IPS-NIHi11 (cell line): ENCODE measurements around the gene TPSG1.
"Not testable (repeated sequence)": the region's sequence is repeated elsewhere in the genome, so short reads cannot be mapped to it uniquely, and the experiment has no call there.

Source experiments
- DNase-seq: peaks from one replicate; pipeline ENCODE4 v3.0.0; 2012; ENCODE audit warnings: mixed read lengths, low spot score

Gene TPSG1

DNA sequence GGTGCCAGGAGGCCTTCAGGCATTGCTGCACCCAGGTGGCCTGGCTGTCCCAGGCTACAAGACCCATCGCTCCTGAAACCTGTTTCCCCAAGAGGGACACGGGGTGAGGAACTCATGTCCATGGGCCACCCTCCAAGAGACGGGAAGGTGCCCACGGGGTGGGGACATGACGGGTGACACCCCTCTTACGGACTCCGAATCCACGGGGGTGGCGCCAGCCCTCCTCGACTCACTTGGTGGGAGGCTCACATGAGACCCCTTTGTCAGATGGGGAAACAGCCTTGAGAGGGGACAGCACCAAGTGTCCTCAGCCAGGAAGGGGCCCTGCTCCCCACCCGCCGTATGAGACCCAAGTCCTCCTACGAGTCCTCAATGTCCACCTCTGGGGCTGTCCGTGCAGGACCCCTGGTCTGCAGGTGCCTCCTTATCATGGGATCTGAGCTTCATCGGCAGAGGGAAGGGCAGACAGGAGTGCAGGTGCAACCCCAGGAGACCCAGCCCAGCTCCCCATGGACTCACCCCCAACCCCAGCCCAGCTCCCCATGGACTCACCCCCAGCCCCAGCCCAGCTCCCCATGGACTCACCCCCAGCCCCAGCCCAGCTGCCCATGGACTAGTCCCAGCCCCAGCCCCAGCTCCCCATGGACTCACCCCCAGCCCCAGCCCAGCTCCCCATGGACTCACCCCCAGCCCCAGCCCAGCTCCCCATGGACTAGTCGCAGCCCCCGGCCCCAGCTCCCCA is 5.6 kb upstream of the TPSG1 start:
- not testable (repeated sequence) for DNase-seq

GRCh38 chr16:1230084-1230470 is 5.0 kb upstream of the TPSG1 start, which contains the start of gene TPSB2:
TSS of gene TPSB2 (minus strand) at chr16:1230184. CDS start at chr16:1229951, 233 bp downstream.
- not testable (repeated sequence) for DNase-seq

- not testable (repeated sequence) for DNase-seq
Measured at GRCh38 chr16:1229476-1229875, 4.4 kb upstream of the TPSG1 start.

DNA sequence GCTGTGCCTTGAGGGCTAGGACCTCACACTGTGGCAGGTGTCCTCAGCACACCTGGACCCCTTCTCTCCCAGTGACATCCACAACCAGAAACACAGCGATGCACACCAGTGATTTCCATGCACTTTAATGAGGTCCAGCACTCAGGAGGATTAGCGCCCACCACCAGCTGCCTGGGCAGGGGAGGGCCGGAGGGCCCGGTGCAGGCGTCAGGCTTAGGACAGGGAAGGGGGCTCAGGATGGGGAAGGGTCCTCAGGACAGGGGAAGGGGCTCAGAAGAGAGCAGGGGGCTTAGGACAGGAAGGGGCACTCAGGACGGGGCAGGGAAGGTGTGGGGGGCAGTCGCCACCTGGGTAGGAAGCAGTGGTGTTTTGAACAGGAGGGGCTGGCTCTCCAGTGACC is 3.2 kb upstream of the TPSG1 start:
- DNase-seq: not testable (repeated sequence)

DNA sequence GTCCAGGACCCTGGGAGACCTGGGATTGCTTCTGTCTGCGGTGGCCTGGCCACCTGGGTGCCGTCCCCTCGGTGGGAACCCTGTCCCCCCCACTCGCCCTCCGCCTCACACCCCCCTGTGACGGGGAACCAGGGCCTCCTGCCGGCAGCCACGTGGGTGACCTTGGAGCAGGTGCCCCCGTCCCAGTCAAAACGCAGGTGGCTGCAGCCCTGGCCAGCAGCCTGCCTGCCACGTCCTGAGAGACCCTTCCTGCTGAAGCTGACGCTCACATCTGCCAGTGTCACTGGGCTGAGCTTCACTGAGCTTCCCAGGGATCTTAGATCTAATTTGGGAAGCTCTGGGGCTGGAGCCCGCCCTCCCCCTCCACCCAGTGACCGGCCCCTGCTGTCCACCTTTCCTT is 1.6 kb upstream of the TPSG1 start:
- not testable (repeated sequence) for DNase-seq

DNA sequence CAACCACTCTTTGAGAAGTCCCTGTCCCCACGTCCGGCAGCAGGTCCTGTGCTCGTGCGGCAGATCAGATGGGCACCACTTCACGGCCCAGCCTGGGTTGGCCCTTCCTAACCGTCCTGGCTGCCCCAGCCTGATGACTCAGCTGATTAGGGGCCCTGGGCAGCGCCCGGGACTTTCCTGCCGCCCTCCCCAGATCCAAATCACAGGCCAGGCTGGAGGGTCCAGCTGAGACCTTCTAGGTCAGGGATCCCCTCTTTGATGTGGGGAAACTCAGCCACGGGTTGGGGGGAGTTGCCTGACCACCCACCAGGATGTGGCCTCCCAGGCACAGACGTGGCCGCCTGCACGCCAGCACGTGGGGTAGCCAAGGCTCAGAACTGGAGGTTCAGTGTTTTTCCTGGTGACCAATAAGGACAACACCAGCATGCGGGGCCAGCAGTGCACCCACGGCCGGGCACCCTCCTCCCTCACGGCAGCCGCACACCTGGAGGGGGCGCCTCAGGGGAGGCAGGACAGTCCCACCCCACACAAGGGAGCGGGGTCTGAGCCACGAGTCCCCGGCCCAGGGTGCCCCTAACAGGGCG is 752 bp upstream of the TPSG1 start:
- not testable (repeated sequence) for DNase-seq

GRCh38 chr16:1224558-1224957 is 510 bp downstream of the TPSG1 start:
- DNase-seq: no peak

GRCh38 chr16:1223355-1224214 is 1.5 kb downstream of the TPSG1 start:
- DNase-seq: no peak

DNA sequence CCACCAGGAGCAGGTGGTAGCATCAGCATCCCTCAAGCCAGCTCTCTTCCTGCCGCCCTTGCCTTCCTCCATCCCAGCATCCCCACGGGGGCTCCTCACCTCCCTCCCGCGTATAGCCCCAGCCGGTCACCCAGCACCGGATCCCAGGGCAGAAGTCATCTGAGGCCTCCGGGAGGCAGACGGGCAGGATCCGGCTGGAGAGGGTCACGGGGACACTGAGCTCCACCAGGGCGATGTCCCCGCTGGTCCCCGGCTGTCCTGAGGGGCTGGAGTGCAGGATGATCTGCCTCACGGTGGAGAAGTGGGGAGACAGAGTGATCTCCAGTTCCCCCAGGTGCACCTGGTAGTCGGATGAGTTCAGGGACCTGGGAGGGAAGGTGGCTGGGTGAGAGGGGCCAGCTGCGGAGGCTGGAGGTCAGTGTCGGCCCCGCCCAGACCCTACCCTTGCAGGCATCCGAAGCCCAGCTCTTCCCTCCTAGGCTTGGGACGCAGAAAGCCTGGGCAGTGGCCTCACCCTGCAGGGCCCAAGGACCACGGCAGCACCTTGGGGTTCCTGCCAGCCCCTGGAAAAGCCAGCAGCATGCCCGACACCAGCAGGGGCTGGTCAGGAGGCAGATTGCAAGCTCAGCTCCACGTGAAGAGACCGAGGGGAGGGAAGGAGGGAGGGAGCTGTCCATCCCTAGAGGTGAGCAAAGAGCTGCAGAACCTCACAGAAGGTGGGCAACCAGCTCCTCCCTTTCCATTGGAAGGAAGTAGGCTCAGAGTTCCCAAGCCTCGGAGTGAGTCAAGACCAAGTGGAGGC is 2.3 kb downstream of the TPSG1 start:
- DNase-seq: no peak

GRCh38 chr16:1221628-1222552 is 3.2 kb downstream of the TPSG1 start:
- no peak for DNase-seq

- DNase-seq: no peak
Measured at GRCh38 chr16:1220841-1221627, 4.0 kb downstream of the TPSG1 start.

GRCh38 chr16:1220098-1220728 is 4.9 kb downstream of the TPSG1 start:
- no peak for DNase-seq

- no peak for DNase-seq
Measured at GRCh38 chr16:1218930-1219611, 6.0 kb downstream of the TPSG1 start.

DNA sequence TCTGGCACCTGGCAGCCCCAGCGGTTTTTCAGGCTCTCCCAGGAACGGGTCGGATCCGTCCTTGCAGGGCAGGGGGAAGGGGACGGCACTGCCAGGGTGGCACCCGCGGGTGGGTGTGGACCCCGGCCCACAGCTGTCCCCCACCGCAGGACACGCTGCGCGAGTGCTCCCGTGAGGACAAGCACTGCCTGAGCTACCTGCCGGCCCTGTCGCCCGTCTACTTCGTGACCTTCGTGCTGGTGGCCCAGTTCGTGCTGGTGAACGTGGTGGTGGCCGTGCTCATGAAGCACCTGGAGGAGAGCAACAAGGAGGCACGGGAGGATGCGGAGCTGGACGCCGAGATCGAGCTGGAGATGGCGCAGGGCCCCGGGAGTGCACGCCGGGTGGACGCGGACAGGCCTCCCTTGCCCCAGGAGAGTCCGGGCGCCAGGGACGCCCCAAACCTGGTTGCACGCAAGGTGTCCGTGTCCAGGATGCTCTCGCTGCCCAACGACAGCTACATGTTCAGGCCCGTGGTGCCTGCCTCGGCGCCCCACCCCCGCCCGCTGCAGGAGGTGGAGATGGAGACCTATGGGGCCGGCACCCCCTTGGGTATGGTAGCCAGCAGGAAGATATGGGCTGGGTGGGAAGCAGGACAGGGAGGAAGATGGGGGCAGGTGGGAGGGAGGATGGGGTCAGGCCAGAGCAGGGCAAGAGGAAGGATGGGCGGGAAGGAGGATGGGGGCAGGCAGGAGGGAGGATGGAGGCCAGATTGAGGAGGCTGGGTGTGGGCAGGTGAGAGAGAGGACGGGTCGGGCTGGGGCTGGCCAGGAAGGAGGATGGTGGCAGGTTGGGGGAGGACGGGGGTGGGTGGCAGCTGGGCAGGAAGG is 6.8 kb downstream of the TPSG1 start:
- no peak for DNase-seq

DNA sequence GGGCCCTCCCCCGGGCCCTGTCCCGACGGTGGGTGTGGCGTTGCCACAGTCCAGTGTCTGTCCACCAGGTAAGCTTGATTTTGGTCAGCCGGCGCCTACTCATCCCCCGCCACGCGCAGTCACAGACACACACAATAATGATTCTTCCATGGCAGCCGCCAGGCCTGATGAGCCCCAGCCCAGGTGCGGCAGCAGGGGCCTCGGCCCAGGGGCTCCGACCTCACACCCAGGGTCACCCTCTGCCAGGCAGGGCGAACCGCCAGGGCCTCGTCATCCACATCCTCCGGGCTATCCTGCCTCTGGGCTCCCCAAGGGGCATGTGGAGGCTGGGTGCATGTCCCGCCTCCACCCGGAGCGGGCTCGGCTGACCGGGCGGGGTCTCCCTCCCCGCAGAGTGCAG is 7.5 kb downstream of the TPSG1 start:
- no peak for DNase-seq

DNA sequence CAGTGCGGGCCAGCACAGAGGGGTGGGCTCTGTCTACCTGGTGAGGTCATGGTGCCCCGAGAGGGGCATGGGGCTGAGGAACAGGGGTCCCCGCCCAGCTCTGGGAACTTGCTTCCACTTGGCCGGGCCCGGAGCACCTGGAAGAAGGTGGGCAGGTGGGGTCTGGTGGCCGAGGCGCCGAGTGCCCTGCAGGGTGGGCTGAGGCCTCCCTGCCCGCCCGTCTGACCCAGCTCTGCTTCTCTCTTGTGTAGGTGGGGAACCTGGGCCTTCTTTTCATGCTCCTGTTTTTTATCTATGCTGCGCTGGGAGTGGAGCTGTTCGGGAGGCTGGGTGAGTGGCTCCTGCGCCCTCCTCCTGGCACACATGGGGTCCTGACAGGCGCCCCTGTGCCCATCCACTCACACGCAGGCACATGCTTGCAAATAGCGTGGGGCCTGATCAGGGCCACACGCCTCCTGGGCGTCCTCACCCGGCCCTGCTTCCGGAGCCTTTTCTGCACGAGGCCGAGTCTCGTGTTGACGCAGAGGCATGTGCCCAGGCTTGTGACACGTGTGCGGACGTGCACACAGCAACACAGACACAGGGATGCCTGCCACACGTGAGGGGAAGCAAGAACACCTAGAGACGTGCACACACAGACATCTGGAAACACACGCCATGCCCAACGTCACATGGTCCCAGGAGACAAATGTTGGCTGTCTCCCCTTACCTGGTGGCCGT is 8.2 kb downstream of the TPSG1 start:
- no peak for DNase-seq

DNA sequence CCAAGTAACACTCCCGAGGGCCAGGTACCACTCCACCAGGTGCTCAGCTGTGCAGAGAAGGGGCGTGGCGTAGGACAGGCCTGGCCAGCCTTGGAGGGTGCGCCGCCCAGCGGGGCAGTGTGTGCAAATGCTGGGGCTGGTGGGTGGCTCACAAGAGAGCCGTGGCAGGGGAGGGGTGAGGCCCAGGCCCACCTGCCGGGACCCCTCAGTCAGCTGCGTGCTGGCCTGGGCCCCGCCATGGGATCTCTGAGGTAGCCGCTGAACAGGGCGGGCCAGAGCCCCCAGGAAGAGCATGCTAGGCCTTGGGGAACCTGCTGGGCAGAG is 8.8 kb downstream of the TPSG1 start:
- DNase-seq: no peak
